Gastroesophageal sphincter (tissue), 4 donors: Measurements from ENCODE around the gene C19orf44. TPM values are rescaled to one million over a fixed set of nuclear protein-coding genes. Genes with fewer than 3 reads are reported as not detected.

Experiments used
- ATAC-seq: fragments of 150-250 bp; one replicate; pipeline ENCODE4 v1.9.1; 2016; ENCODE audit warnings: mild to moderate bottlenecking, moderate library complexity
- H3K27ac ChIP-seq, 4 donors: fragments of 200-600 bp; sonication (generic) in 3 of 4; 1 replicate in 3 of 4; 2 replicates in 1 of 4; pipeline ENCODE4 v1.5.1; 2016 to 2019
- H3K27me3 ChIP-seq: fragments of 200-600 bp; sonication (generic); one replicate; pipeline ENCODE4 v1.5.1; 2019
- H3K36me3 ChIP-seq, 2 donors: fragments of 200-600 bp; sonication (generic); one replicate each; pipeline ENCODE4 v1.5.1; 2019; ENCODE audit warnings: control low read depth in 1 of 2
- H3K4me1 ChIP-seq, 3 donors: fragments of 200-600 bp; sonication (generic); 1 replicate in 2 of 3; 2 replicates in 1 of 3; pipeline ENCODE4 v1.5.1; 2016 to 2019; ENCODE audit warnings: control low read depth in 2 of 3
- H3K4me3 ChIP-seq, 2 donors: fragments of 200-600 bp; sonication (generic); one replicate each; pipeline ENCODE4 v1.5.1; 2019; ENCODE audit warnings: mild to moderate bottlenecking in 1 of 2, moderate library complexity in 1 of 2
- H3K9me3 ChIP-seq, 3 donors: fragments of 200-600 bp; sonication (generic); one replicate each; pipeline ENCODE4 v1.5.1; 2017 to 2019; ENCODE audit warnings: control low read depth in 2 of 3
- CTCF ChIP-seq, 4 experiments: fragments of 200-600 bp in 2 of 4; fragments of 450-650 bp in 2 of 4; sonication (generic) in 1 of 4; IDR thresholded peaks; one replicate each; pipeline ENCODE4 v1.5.1; 2017 to 2019; ENCODE audit warnings: antibody characterized with exemption in 4 of 4, mild to moderate bottlenecking in 2 of 4, moderate library complexity in 2 of 4
- EP300 ChIP-seq: sonication (generic); formaldehyde crosslinking; IDR thresholded peaks from one replicate; pipeline ENCODE4 v1.6.1; 2017; ENCODE audit warnings: antibody characterized with exemption, mild to moderate bottlenecking
- POLR2A ChIP-seq, 2 donors: fragments of 450-650 bp; IDR thresholded peaks; one replicate each; pipeline ENCODE4 v1.6.1; 2017; ENCODE audit warnings: antibody characterized with exemption in 2 of 2, mild to moderate bottlenecking in 2 of 2, moderate library complexity in 1 of 2
- POLR2AphosphoS5 ChIP-seq: sonication (generic); formaldehyde crosslinking; IDR thresholded peaks from one replicate; pipeline ENCODE4 v1.6.1; 2017; ENCODE audit warnings: antibody characterized with exemption
- WGBS, 2 donors: methylation state at CpG; one replicate each; pipeline ENCODE4 v1.1.5; 2018; ENCODE audit warnings: low coverage in 1 of 2; 5-methylcytosine and 5-hydroxymethylcytosine counted together
- total RNA-seq, 4 donors: library from RNA; depleted of rRNA; stranded (reverse); fragments of >200 nt; gene quantifications; one replicate each; pipeline ENCODE4 v1.1.0, GENCODE V29; 2016

C19orf44 gene
- total RNA-seq, 4 donors from 2014 or later, result 8.1 to 12.3 (median 11.9) TPM

- Histone ChIP-seq H3K4me1 (no peaks in the 10 kb centered on the region), H3K9me3 (no peaks in the 10 kb centered on the region), H3K27me3 (no peaks in the 10 kb centered on the region), H3K27ac (no peak overlapping the region), H3K36me3 (peaks cover 0 to 100% of the 10 kb centered on the region in 2 donors), H3K4me3 (no peak overlapping the region)
- no peak for ATAC-seq
- TF ChIP-seq POLR2A (IDR thresholded peaks at IDR 0.05), result no peak
- no peak for TF ChIP-seq EP300
- no peak for TF ChIP-seq CTCF (IDR thresholded peaks at IDR 0.05)
- TF ChIP-seq POLR2AphosphoS5, result no peak
- 77 to 78% methylated on average over 2 to 3 of the region's 14 CpGs for WGBS, 2 donors
Observed at GRCh38 chr19:16518061-16518460, 21.9 kb downstream of the C19orf44 start.

GRCh38 chr19:16518483-16519229 lies 22.5 kb downstream of the C19orf44 start:
- 73 to 84% methylated on average over 3 to 7 of the region's 33 CpGs for WGBS, 2 donors
- TF ChIP-seq POLR2A (IDR thresholded peaks at IDR 0.05), result no peak
- TF ChIP-seq POLR2AphosphoS5, result no peak
- TF ChIP-seq CTCF (IDR thresholded peaks at IDR 0.05), result no peak
- no peak for ATAC-seq
- H3K4me1 ChIP-seq, result no peaks in the 10 kb centered on the region
- H3K4me3 ChIP-seq, result no peak overlapping the region
- peaks cover 0 to 100% of the 10 kb centered on the region in 2 donors for H3K36me3 ChIP-seq
- H3K27ac ChIP-seq, result no peak overlapping the region
- H3K27me3 ChIP-seq, result no peaks in the 10 kb centered on the region
- H3K9me3 ChIP-seq, result no peaks in the 10 kb centered on the region

GRCh38 chr19:16519230-16519687 lies 23.1 kb downstream of the C19orf44 start:
- ATAC-seq, result no peak
- H3K27me3 ChIP-seq, result no peaks in the 10 kb centered on the region
- H3K4me3 ChIP-seq, result no peak overlapping the region
- no peaks in the 10 kb centered on the region for H3K4me1 ChIP-seq
- H3K9me3 ChIP-seq, result no peaks in the 10 kb centered on the region
- no peak overlapping the region for H3K27ac ChIP-seq
- TF ChIP-seq CTCF (IDR thresholded peaks at IDR 0.05) (no peak), POLR2A (IDR thresholded peaks at IDR 0.05) (no peak), EP300 (no peak), POLR2AphosphoS5 (no peak)
- 89% methylated on average over 5 of the region's 24 CpGs; no CpG with 5 or more reads in 1 of the 2 donors for WGBS, 2 donors
- peaks cover 0 to 100% of the 10 kb centered on the region in 2 donors for H3K36me3 ChIP-seq

GRCh38 chr19:16520074-16520973 lies 24.1 kb downstream of the C19orf44 start:
- ATAC-seq, result no peak
- no peaks in the 10 kb centered on the region for H3K27me3 ChIP-seq
- 87 to 93% methylated on average over 3 to 7 of the region's 45 CpGs for WGBS, 2 donors
- H3K36me3 ChIP-seq, result peaks cover 0 to 100% of the 10 kb centered on the region in 2 donors
- no peak overlapping the region for H3K27ac ChIP-seq
- H3K9me3 ChIP-seq, result no peaks in the 10 kb centered on the region
- no peaks in the 10 kb centered on the region for H3K4me1 ChIP-seq
- no peak overlapping the region for H3K4me3 ChIP-seq
- TF ChIP-seq EP300, result no peak
- TF ChIP-seq POLR2A (IDR thresholded peaks at IDR 0.05), result no peak
- no peak for TF ChIP-seq POLR2AphosphoS5
- no peak for TF ChIP-seq CTCF (IDR thresholded peaks at IDR 0.05)
